IMR-90 (cell line): ENCODE measurements around the gene PTPRS. TPM values are rescaled to one million over a fixed set of nuclear protein-coding genes. Genes with fewer than 3 reads are reported as not detected.

Source experiments
- ATAC-seq: fragments of 200-7000 bp; cut with Tn5 transposase; 2 replicates; pipeline ENCODE4 v1.9.1; 2020; ENCODE audit warnings: low read depth, mild to moderate bottlenecking, moderate library complexity
- BruUV-seq: library from RNA; stranded (reverse); fragments of 400-500 nt; replicated peaks from 2 replicates; lab custom pipeline; 2021; lab: Mats Ljungman, UMichigan
- CTCF ChIA-PET: fragments of 300-600 bp; formaldehyde crosslinking; extraction: SDS; loops from one replicate; lab custom pipeline; 2021; ENCODE audit warnings: antibody characterized with exemption; lab: Yijun Ruan, JAX
- POLR2A ChIA-PET: fragments of 300-600 bp; sonication (Branson Sonifier 250); formaldehyde crosslinking; loops from one replicate; lab custom pipeline; 2022; ENCODE audit warnings: antibody characterized with exemption; ENCODE audit not compliant: unreplicated experiment; lab: Charles Lee
- DNase-seq: peaks from one replicate; pipeline ENCODE4 v3.0.0; 2013
- H2AFZ ChIP-seq: replicated peaks from 2 replicates; pipeline ENCODE3; 2013; ENCODE audit warnings: low read length, mild to moderate bottlenecking; ENCODE audit not compliant: poor library complexity
- H2AK5ac ChIP-seq: 2 replicates; pipeline ENCODE4 v1.6.1; 2013; ENCODE audit warnings: low read depth, low read length, inconsistent platforms
- H2AK9ac ChIP-seq: replicated peaks from 2 replicates; pipeline ENCODE3; 2013; ENCODE audit warnings: mild to moderate bottlenecking, low read depth, low read length, moderate library complexity; ENCODE audit not compliant: poor library complexity
- H2BK120ac ChIP-seq: 2 replicates; pipeline ENCODE4 v1.6.1; 2013; ENCODE audit warnings: low read depth, low read length, inconsistent platforms
- H2BK15ac ChIP-seq: 3 replicates; pipeline ENCODE4 v1.6.1; 2013; ENCODE audit warnings: low read depth, low read length, inconsistent platforms
- H2BK20ac ChIP-seq: 2 replicates; pipeline ENCODE4 v1.6.1; 2013; ENCODE audit warnings: low read depth, mild to moderate bottlenecking, inconsistent platforms, low read length, moderate library complexity
- H2BK5ac ChIP-seq: 2 replicates; pipeline ENCODE4 v1.6.1; 2013; ENCODE audit warnings: mild to moderate bottlenecking, low read depth, low read length, inconsistent platforms; ENCODE audit not compliant: poor library complexity, severe bottlenecking
- H3K14ac ChIP-seq: replicated peaks from 2 replicates; pipeline ENCODE4 v1.6.1; 2013; ENCODE audit warnings: low read depth, low read length, inconsistent platforms
- H3K18ac ChIP-seq: 2 replicates; pipeline ENCODE4 v1.6.1; 2013; ENCODE audit warnings: low read depth, low read length, control low read depth
- H3K23ac ChIP-seq: 2 replicates; pipeline ENCODE4 v1.6.1; 2013; ENCODE audit warnings: low read depth, low read length, inconsistent platforms
- H3K27ac ChIP-seq: 2 replicates; pipeline ENCODE4 v1.5.1; 2013; ENCODE audit warnings: mild to moderate bottlenecking, control low read depth, low read length; ENCODE audit not compliant: insufficient read depth
- H3K27me3 ChIP-seq: 2 replicates; pipeline ENCODE4 v1.6.1; 2013; ENCODE audit warnings: low read length; ENCODE audit not compliant: control insufficient read depth, insufficient read depth
- H3K36me3 ChIP-seq: 2 replicates; pipeline ENCODE4 v1.6.1; 2013; ENCODE audit warnings: low read length, mixed read lengths; ENCODE audit not compliant: control insufficient read depth, insufficient read depth
- H3K4ac ChIP-seq: 2 replicates; pipeline ENCODE4 v1.6.1; 2013; ENCODE audit warnings: low read depth, low read length, inconsistent platforms
- H3K4me1 ChIP-seq: 2 replicates; pipeline ENCODE4 v1.6.1; 2013; ENCODE audit warnings: low read length, mixed read lengths; ENCODE audit not compliant: control insufficient read depth, insufficient read depth
- H3K4me2 ChIP-seq: 2 replicates; pipeline ENCODE4 v1.6.1; 2013; ENCODE audit warnings: low read depth, mild to moderate bottlenecking, control low read depth, low read length, moderate library complexity
- H3K4me3 ChIP-seq: 2 replicates; pipeline ENCODE4 v1.5.1; 2013; ENCODE audit warnings: low read depth, mild to moderate bottlenecking, control low read depth, low read length, moderate library complexity; ENCODE audit not compliant: insufficient read depth
- H3K56ac ChIP-seq: 2 replicates; pipeline ENCODE4 v1.6.1; 2013; ENCODE audit warnings: low read length, inconsistent platforms; ENCODE audit not compliant: insufficient read depth; ENCODE audit errors: extremely low read depth
- H3K79me1 ChIP-seq, 2 experiments: 2 replicates each; pipeline ENCODE4 v1.6.1; 2013; ENCODE audit warnings: low read length in 2 of 2, inconsistent platforms in 1 of 2, low read depth in 1 of 2
- H3K9ac ChIP-seq: 2 replicates; pipeline ENCODE4 v1.6.1; 2013; ENCODE audit warnings: low read depth, low read length, control low read depth
- H3K9me1 ChIP-seq: 2 replicates; pipeline ENCODE4 v1.6.1; 2013; ENCODE audit warnings: low read length, inconsistent platforms; ENCODE audit not compliant: insufficient read depth
- H3K9me3 ChIP-seq: 2 replicates; pipeline ENCODE4 v1.6.1; 2013; ENCODE audit warnings: low read length; ENCODE audit not compliant: control insufficient read depth, insufficient read depth
- H4K20me1 ChIP-seq: 2 replicates; pipeline ENCODE4 v1.6.1; 2013; ENCODE audit warnings: low read length, inconsistent platforms; ENCODE audit not compliant: insufficient read depth
- H4K5ac ChIP-seq: 2 replicates; pipeline ENCODE4 v1.6.1; 2013; ENCODE audit warnings: mild to moderate bottlenecking, low read depth, low read length, control low read depth
- H4K8ac ChIP-seq, 2 experiments: 2 replicates each; pipeline ENCODE4 v1.6.1; 2013; ENCODE audit warnings: low read depth in 2 of 2, low read length in 2 of 2, control low read depth in 1 of 2, inconsistent platforms in 1 of 2
- H4K91ac ChIP-seq: 2 replicates; pipeline ENCODE4 v1.6.1; 2013; ENCODE audit warnings: low read depth, low read length, inconsistent platforms; ENCODE audit not compliant: insufficient read depth
- BHLHE40 ChIP-seq: fragments of 150-350 bp; IDR thresholded peaks from 2 replicates; pipeline ENCODE4 v1.6.1; 2016; ENCODE audit warnings: mild to moderate bottlenecking, low read depth, low read length
- CEBPB ChIP-seq: IDR thresholded peaks from 2 replicates; pipeline ENCODE4 v1.6.1; 2012; ENCODE audit warnings: low read depth, low read length, improper control_type of control experiment
- CHD1 ChIP-seq: IDR thresholded peaks from 2 replicates; pipeline ENCODE4 v1.6.1; 2012; ENCODE audit warnings: low read depth, low read length, improper control_type of control experiment
- ELK1 ChIP-seq: fragments of 150-350 bp; IDR thresholded peaks from 2 replicates; pipeline ENCODE4 v1.6.1; 2016; ENCODE audit warnings: low read depth, mild to moderate bottlenecking, low read length, moderate library complexity, borderline replicate concordance
- FOS ChIP-seq: fragments of 150-350 bp; IDR thresholded peaks from 2 replicates; pipeline ENCODE4 v1.6.1; 2016; ENCODE audit warnings: low read depth, low read length
- MAFK ChIP-seq: IDR thresholded peaks from 2 replicates; pipeline ENCODE4 v1.6.1; 2012; ENCODE audit warnings: low read depth, low read length, improper control_type of control experiment
- MAZ ChIP-seq: IDR thresholded peaks from 2 replicates; pipeline ENCODE4 v1.6.1; 2012; ENCODE audit warnings: low read depth, mild to moderate bottlenecking, low read length, improper control_type of control experiment, moderate library complexity, borderline replicate concordance
- MXI1 ChIP-seq: IDR thresholded peaks from 2 replicates; pipeline ENCODE4 v1.6.1; 2012; ENCODE audit warnings: low read depth, mild to moderate bottlenecking, low read length, moderate library complexity, borderline replicate concordance
- NFE2L2 ChIP-seq: fragments of 150-350 bp; IDR thresholded peaks from 2 replicates; pipeline ENCODE4 v1.6.1; 2016; ENCODE audit warnings: low read depth, mild to moderate bottlenecking, low read length
- POLR2A ChIP-seq: IDR thresholded peaks from 2 replicates; pipeline ENCODE4 v1.6.1; 2012; ENCODE audit warnings: mild to moderate bottlenecking, low read depth, low read length
- RAD21 ChIP-seq: IDR thresholded peaks from 2 replicates; pipeline ENCODE4 v1.6.1; 2012; ENCODE audit warnings: low read length, improper control_type of control experiment
- RCOR1 ChIP-seq: IDR thresholded peaks from 2 replicates; pipeline ENCODE4 v1.6.1; 2012; ENCODE audit warnings: mild to moderate bottlenecking, low read length, improper control_type of control experiment; ENCODE audit not compliant: insufficient replicate concordance
- RFX5 ChIP-seq: IDR thresholded peaks from 2 replicates; pipeline ENCODE4 v1.8.0; 2012; ENCODE audit warnings: low read depth, mild to moderate bottlenecking, low read length, moderate library complexity
- SMC3 ChIP-seq: fragments of 150-350 bp; IDR thresholded peaks from 2 replicates; pipeline ENCODE4 v1.6.1; 2016; ENCODE audit warnings: low read depth, mild to moderate bottlenecking, antibody characterized with exemption, low read length, moderate library complexity
- WGBS, 2 experiments: methylation state at CpG; one replicate each; pipeline versions ENCODE4 v1.1.5 to v1.1.7; 2013; ENCODE audit warnings: missing lambda C conversion rate in 2 of 2; ENCODE audit not compliant: insufficient read length in 1 of 2; ENCODE audit errors: extremely low coverage in 2 of 2; 5-methylcytosine and 5-hydroxymethylcytosine counted together
- dilution Hi-C: fragments of 300-500 bp; cut with HindIII; formaldehyde crosslinking; loops from one replicate; pipeline ENCODE4 v1.14.3; 2018; ENCODE audit warnings: low sequenced_read_pairs; ENCODE audit not compliant: unreplicated experiment
- in situ Hi-C: fragments of 300-500 bp; cut with MboI; formaldehyde crosslinking; loops from 3 replicates; pipeline ENCODE4 v1.14.3; 2019; ENCODE audit warnings: low sequenced_read_pairs, inconsistent platforms, mixed read lengths
- intact Hi-C: fragments of 100-400 bp; cut with micrococcal nuclease; formaldehyde crosslinking; loops from 2 replicates; pipeline ENCODE4 v1.10.0; 2022
- polyA plus RNA-seq, 3 experiments: library from polyadenylated mRNA; depleted of rRNA; stranded (reverse); fragments of >200 nt; gene quantifications; 2 replicates each; pipeline ENCODE4 v1.2.3, GENCODE V29; 2012; ENCODE audit warnings: low replicate concordance in 1 of 3
- total RNA-seq: library from RNA; depleted of rRNA; stranded (reverse); fragments of >200 nt; gene quantifications from 2 replicates; pipeline ENCODE4 v1.2.3, GENCODE V29; 2012
- TF ChIP-seq, protein P1 (sequence below): conservative IDR thresholded peaks from 2 replicates; pipeline ENCODE4 v1.5.1; 2012; ENCODE audit warnings: mild to moderate bottlenecking, low read depth, low read length, improper control_type of control experiment
- TF ChIP-seq, protein P2 (sequence below): fragments of 150-350 bp; IDR thresholded peaks from 2 replicates; pipeline ENCODE4 v1.6.1; 2017; ENCODE audit warnings: mild to moderate bottlenecking, antibody characterized with exemption, low read length, low read depth

PTPRS gene
- total and polyA plus RNA-seq, 2 of the 4 experiments (the other 2 are of a cell fraction) = 40.1 to 51.9 TPM

DNA sequence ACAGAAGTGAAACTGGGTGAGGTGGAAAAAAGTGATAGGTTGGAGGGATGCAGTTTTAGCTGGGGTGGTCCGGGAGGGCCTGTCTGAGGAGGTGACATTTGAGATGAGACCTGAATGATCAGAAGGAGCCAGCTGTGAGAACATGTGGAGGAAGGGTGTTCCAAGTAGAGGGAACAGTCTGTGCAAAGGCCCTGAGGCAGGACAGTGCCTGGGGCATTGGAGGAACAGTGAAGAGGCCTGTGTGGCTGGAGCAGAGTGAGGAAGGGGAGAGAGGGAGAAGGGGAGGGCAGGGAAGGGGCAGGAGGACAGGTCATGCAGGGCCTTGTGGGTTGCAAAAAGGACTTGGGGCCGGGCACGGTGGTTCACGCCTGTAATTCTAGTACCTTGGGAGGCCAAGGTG lies 36.3 kb upstream of the PTPRS start:
- WGBS, 2 experiments = 88% methylated on average over 1 of the region's 4 CpGs; no CpG with 5 or more reads in 1 of the 2 experiments
- no peaks in the 10 kb centered on the region for H3K4me1 ChIP-seq
- H3K4ac ChIP-seq = no peak overlapping the region
- no peak overlapping the region for H3K23ac ChIP-seq
- H3K9ac ChIP-seq = no peak overlapping the region
- H3K4me2 ChIP-seq = no peak overlapping the region
- dilution Hi-C loops (no loop called here), in situ Hi-C loops (no loop called here), intact Hi-C loops (loop anchor here (10.0 kb wide), 1 partner anchor 198 kb away; no protein-coding TSS in a partner anchor)
- no peak overlapping the region for H2AK9ac ChIP-seq
- no peaks in the 10 kb centered on the region for H3K9me1 ChIP-seq
- H3K9me3 ChIP-seq = peaks cover 5% of the 10 kb centered on the region
- no peak overlapping the region for H2BK20ac ChIP-seq
- ChIA-PET POLR2A (no interaction called here), CTCF (no interaction called here)
- no TSS peak for BruUV-seq
- ATAC-seq (no peak), DNase-seq (no peak)
- H2BK5ac ChIP-seq = no peak overlapping the region
- no peaks in the 10 kb centered on the region for H3K79me1 ChIP-seq
- no peak overlapping the region for H3K27ac ChIP-seq
- H2BK15ac ChIP-seq = no peak overlapping the region
- no peak overlapping the region for H4K8ac ChIP-seq
- no peak overlapping the region for H2BK120ac ChIP-seq
- H4K5ac ChIP-seq = no peak overlapping the region
- H2AFZ ChIP-seq = no peak overlapping the region
- peaks cover 9% of the 10 kb centered on the region for H3K27me3 ChIP-seq
- H3K36me3 ChIP-seq = no peaks in the 10 kb centered on the region
- H3K4me3 ChIP-seq = no peak overlapping the region
- H3K14ac ChIP-seq = no peak overlapping the region
- H4K20me1 ChIP-seq = no peaks in the 10 kb centered on the region
- H2AK5ac ChIP-seq = no peak overlapping the region
- TF ChIP-seq RCOR1 (no peak), MAZ (no peak), ELK1 (no peak), NFE2L2 (no peak), BHLHE40 (no peak), SMC3 (no peak), POLR2A (no peak), MAFK (no peak), RAD21 (no peak), CEBPB (no peak), MXI1 (no peak), RFX5 (no peak), CHD1 (no peak), FOS (no peak)
- TF ChIP-seq, protein P1, sequence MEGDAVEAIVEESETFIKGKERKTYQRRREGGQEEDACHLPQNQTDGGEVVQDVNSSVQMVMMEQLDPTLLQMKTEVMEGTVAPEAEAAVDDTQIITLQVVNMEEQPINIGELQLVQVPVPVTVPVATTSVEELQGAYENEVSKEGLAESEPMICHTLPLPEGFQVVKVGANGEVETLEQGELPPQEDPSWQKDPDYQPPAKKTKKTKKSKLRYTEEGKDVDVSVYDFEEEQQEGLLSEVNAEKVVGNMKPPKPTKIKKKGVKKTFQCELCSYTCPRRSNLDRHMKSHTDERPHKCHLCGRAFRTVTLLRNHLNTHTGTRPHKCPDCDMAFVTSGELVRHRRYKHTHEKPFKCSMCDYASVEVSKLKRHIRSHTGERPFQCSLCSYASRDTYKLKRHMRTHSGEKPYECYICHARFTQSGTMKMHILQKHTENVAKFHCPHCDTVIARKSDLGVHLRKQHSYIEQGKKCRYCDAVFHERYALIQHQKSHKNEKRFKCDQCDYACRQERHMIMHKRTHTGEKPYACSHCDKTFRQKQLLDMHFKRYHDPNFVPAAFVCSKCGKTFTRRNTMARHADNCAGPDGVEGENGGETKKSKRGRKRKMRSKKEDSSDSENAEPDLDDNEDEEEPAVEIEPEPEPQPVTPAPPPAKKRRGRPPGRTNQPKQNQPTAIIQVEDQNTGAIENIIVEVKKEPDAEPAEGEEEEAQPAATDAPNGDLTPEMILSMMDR = no peak
- TF ChIP-seq, protein P2, sequence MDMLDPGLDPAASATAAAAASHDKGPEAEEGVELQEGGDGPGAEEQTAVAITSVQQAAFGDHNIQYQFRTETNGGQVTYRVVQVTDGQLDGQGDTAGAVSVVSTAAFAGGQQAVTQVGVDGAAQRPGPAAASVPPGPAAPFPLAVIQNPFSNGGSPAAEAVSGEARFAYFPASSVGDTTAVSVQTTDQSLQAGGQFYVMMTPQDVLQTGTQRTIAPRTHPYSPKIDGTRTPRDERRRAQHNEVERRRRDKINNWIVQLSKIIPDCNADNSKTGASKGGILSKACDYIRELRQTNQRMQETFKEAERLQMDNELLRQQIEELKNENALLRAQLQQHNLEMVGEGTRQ = no peak
- no peak overlapping the region for H4K91ac ChIP-seq
- no peak overlapping the region for H3K56ac ChIP-seq
- no peak overlapping the region for H3K18ac ChIP-seq
